Peyer's patch (tissue), 4 donors: ENCODE data around the gene JTB.

ENCODE experiments used
- POLR2A ChIP-seq, 2 donors: fragments of 450-650 bp; IDR thresholded peaks; one replicate each; pipeline ENCODE4 v1.5.1; 2017; ENCODE audit warnings: antibody characterized with exemption in 2 of 2, mild to moderate bottlenecking in 2 of 2, moderate library complexity in 2 of 2
- TF ChIP-seq, protein P1 (sequence below), 6 experiments: fragments of 450-650 bp in 4 of 6; fragments of 200-600 bp in 2 of 6; sonication (generic) in 1 of 6; IDR thresholded peaks; one replicate each; pipeline ENCODE4 v1.5.1; 2017 to 2019; ENCODE audit warnings: antibody characterized with exemption in 6 of 6, mild to moderate bottlenecking in 3 of 6, moderate library complexity in 1 of 6

DNA sequence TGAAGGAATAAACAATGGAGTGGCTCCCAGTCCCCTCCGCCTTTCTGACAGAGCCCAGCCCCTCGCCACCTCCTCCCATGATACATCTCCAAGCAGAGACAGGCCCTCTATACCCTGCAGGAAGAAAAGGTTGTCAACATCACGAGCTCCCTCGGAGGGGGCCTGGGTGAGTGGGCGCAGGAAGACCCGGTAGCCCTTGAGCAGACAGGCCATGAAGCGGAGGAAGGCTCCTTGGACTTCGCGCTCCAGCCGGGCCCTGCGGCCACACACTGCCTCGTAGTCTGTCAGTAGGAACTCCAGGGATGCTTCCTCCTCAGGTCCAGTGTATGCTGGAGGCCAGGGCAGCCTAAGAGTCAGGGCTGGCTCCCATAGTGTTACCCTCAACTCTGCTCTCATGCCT lies 38.0 kb downstream of the JTB start:
- no peak for TF ChIP-seq POLR2A (IDR thresholded peaks at IDR 0.05)
- TF ChIP-seq, protein P1, sequence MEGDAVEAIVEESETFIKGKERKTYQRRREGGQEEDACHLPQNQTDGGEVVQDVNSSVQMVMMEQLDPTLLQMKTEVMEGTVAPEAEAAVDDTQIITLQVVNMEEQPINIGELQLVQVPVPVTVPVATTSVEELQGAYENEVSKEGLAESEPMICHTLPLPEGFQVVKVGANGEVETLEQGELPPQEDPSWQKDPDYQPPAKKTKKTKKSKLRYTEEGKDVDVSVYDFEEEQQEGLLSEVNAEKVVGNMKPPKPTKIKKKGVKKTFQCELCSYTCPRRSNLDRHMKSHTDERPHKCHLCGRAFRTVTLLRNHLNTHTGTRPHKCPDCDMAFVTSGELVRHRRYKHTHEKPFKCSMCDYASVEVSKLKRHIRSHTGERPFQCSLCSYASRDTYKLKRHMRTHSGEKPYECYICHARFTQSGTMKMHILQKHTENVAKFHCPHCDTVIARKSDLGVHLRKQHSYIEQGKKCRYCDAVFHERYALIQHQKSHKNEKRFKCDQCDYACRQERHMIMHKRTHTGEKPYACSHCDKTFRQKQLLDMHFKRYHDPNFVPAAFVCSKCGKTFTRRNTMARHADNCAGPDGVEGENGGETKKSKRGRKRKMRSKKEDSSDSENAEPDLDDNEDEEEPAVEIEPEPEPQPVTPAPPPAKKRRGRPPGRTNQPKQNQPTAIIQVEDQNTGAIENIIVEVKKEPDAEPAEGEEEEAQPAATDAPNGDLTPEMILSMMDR (IDR thresholded peaks at IDR 0.05), result no peak
